ENCODE data around the gene CRIM1.

Gene CRIM1

DNA sequence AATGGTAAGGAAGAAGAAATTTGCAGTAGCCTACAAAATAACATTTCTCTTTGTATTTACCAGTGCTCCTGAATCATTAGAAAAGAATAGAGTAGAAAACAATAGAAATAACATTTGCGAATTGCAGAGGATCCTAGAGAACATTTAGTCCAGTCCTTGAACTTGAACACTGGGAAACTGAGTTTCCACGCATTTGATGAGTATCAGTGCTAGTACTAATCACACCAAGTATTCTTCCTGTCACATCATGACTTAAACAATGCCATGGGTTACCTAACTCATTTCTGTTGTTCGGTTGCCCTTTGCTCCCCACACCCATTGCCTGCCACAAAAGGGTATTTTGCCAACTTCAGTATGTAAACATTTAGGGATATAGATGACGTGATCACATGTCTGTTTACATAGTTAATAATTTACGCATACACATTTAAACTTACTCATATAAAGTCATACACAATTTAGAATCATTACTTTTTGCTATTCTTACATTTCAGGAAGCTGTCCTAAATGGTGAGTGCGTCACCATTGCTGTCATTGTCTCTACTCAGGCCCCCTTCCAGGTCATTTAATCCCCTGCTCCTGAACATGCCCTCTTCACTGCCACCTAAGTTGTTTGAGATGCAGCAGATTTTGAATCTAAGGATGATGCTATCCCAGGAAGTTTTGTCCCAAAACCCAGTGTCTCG, 42.3 kb downstream of the CRIM1 start:
- no peak for DNase-seq

DNA sequence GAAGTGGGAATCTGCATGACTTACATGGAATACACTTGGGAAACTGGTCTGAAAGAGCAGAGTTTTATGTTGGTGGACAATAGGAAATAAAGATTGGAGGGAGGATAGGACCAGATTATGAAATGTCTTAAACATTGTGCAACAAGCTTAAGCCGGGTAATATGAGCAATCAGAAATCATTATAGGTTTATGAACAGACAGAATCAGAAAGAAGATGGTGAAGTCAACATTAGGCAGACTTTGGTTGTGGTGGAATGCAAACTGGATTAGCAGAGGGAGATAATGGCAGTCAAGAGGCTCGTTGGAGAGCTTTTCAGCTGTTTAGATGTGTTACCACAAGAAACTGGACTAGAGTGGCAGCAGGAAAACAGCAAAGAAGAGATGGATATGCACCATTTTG, 43.5 kb downstream of the CRIM1 start:
- DNase-seq, result no peak

DNA sequence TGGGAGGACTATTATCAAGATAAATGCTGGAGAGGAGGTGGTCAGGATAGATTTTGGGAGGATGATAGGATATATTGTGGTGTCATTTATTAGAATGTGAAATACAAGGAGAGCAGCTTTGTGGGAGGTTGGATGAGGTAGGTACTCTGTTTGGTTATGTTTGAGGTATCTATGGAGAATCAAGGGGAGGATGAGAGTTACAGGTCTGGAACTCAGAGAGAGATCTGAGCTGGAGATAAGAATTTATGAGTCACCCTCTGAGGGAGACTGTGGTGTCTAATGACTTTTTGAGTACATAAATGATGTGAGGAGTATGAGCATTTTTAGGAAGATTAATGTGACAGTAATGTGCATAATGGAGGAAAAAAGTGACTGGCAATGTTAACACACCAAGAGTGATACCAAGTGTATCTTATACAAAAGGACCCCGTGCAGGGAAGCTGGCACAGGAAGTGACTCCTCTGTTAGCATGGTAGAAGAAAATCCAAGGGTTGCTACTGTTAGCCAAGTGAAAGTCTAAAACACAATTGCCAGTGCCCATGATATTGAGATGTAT, 48.2 kb downstream of the CRIM1 start:
- DNase-seq, result no peak

DNA sequence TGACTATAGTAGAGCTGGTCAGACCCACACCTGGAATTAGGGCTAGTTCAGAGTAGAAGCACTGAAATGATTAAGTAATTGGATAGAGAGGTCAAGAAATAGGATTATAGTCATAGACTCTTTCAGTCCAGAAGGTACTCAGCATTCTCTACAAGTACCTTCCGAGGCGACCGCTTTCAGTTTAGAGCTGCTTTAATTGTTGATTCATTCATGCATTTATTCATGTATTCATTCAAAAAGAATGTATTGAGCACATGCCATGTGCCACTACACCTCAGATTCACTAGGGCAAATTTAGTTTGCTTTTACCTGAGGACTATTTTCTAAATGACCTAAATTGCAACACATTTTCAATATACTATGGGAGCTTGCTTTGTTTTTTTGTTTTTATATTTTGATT, 48.7 kb downstream of the CRIM1 start:
- no peak for DNase-seq

DNA sequence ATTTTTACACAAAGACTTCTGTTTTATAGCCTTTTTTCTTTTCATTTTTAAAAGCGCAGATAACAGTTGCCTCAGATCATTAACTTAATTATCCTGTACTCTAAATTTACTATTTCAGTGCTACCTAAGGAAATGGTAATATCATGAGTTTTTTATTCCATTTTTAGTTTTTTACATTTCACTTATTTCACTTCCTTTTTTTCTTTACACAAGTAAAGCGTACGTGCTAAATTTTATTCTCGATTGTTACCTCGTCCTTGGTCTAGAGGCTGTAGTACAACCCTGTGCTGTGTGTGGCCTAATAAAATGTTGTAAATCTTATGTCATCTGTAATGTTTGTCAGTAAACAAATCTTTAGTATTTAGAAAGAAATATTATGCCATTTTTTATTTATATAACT, 49.2 kb downstream of the CRIM1 start:
- DNase-seq, result no peak

DNA sequence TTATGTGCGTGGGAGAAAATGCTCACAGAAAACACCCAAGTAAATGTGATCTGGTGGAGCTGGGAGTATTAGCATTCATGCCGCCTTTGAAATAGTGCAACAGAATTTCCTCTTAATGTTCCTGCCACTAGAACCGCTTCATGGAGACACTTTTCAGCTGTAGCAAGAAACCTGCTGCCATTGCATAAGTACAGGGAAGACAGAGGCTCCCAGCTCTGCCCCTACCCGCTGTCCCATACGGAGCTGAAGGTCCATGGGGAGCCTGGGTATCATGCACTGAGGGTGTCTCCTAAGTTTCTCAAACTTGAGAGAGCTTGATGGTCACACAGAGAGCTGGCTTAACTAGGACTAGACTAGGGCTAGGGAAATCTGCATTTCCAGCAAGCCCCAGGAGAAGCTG, 49.6 kb downstream of the CRIM1 start:
- DNase-seq, result no peak

DNA sequence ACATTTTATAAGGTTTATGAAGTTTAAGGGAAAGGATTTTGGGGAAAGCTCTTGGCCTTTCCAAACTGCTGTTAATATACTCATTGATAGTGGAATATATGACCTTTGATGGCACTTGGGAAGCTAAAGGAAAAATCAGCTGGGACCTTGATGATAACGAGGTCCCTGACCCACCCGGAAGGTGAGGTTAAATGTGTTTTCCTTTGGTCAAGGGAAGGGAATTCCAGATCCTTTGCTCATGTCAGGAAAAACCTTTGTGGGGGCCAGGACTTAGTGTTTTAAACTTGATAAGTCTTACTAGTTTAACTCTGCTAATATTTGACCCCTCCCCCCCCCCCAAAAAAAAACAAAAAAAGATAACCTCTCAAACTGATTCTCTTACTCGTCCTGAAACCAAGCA, 50.7 kb downstream of the CRIM1 start:
- no peak for DNase-seq

DNA sequence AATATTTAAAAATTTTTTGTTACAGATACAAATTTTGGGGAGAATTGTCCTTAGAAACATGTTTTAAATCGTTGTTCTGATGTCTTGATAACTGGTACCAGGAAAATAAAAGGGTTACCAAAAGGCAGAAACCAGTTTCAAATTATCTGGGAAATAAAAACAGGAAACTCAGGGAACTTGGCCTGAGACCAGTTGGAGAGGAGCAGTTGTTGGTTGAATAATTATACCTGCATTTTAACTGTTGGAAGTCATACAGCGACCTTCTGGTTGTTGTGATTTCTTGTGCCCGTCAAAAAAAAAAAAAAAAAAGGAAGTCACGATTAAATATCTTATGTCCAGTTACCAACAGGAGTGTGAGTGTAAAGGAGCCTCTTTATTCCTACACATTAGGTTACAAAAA, 51.8 kb downstream of the CRIM1 start:
- DNase-seq, result no peak

DNA sequence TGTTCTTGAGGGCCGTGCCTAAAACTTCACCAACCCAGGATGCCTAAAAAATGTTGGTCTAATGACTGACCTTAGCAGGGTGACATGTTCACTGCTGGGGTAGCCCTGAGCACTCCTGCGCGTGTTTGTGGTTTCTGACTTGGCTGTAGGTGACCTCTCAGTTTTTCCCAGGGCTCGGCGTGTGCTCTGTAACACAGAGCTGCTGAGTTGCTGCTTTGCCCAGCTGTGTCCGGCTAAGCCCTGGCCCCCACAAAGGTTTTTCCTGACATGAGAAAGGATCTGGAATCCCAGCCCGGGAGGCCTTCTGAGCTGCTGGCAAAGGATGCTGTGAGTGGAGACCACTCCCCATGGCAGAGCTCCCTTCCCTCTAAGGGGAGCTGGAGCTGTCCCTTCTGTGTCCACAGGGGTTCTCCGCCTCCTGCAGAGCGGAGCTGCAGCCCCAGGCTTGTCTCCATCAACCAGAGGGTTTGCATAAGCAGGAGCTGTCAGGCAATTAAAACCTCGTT, 52.7 kb downstream of the CRIM1 start:
- DNase-seq, result no peak

DNA sequence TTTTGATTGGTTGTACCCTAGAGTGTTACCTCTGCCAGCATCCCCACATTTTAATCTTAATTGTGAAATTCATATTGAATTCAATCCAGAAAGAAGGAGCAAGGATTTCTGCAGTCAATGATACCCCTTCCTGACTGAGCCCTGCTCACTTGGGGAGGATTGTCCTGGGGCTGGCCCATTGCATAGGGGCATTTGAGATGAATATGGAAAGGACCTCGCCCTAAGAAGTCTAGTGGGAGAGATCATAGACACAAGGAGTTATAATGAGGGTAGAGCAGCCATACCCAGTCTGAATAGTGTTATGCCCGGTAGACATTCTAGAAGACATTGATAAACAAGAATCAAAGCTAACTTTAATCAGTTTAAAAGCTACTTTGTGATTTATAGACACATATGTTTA, 53.8 kb downstream of the CRIM1 start:
- DNase-seq, result no peak

DNA sequence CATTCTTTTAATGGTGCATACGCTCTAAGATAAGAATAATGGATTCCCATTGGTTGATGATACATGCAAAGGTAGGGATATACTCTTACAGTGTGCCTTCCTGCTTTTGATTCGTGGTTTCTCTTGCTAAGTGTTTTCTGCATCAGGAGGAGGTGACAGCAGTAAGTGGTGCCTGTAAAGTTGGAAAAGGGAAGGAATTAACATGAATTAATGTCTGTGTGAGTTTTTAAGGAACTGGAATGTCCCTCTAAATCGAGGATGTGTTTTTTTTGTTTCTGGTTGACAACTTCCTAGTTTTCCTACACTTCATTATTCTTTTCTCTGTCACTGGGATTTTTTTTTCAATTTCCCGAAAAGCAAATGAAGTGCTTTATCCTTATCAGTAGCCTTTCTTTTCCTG, 54.4 kb downstream of the CRIM1 start:
- no peak for DNase-seq

DNA sequence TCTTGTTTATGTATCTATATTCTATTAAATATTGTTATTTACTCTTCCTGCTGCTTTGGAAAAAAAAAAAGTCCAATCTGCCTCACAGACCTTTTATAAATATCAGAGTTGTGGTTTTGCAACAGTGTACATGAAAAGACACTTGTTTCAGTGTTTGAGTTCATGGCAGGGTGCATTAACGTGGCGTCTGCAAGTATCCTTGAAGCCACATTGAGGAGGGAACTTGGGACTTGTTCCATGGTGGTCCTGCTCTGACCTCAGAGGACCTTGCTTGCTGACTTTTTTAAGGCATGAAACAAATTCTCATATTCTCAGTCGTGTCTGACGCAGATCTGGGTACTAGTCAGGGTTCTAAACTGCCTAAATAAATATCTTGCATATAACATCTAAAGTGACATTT, 55.1 kb downstream of the CRIM1 start:
- no peak for DNase-seq

DNA sequence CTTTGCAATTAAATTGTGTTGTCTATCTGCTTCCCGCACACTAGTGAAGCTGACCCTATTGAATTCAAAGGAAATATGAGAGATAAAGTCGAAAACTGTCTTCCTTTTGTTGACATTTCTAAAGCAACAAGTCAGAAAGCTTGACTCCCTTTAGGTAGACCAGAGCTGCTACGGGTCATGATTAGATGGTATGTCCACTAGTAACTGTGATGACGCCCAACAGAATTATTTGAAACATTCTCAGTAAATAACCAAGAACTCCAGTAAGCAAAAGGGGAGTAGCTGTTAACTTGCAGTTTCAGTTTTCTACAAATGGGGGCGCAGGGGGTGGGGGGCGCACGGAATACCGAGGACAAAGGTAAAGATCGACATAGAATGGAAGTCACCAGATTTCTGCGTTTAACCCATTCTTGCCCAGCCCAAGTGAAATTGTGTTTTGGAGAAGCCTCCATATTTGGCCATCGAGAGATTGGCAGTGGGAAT, 56.4 kb downstream of the CRIM1 start:
- DNase-seq, result no peak

DNA sequence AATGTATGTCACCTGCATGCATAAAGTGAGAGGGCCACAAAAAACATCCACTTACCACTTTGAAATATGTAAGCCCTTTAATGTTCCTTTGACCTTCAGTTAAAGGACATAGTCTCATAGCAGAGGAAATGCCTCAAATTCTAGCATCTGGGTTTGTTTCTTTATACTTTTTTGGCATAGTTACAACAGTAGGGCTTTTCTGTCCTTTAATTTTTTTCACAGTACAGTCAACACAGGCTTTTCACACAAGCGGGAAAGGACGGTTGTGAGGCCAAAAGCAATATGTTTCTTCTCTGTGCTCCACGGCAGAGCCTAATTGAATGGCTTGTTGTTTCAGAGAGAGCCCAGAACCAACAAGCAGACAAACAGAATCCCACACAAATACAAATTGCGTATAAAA, 57.6 kb downstream of the CRIM1 start:
- no peak for DNase-seq

DNA sequence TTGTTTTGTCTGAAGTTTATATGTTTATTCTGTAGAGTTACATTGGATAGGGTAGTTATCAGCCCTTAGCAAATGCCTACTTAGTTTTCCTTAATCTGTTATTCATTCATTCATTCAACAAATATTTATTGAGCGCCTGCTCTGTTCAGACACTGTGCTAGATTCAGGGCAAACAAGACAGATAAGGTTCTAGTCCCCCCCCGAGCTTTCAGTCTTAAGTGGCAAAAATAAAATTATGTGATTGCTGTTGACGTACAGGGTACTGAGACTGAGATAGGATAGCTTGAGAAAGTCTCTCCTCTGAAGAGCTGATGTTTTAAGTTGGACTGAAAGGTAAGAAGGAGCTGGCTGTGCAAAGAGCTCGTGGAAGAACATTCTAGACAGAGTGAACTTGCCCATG, 58.7 kb downstream of the CRIM1 start:
- DNase-seq, result no peak

DNA sequence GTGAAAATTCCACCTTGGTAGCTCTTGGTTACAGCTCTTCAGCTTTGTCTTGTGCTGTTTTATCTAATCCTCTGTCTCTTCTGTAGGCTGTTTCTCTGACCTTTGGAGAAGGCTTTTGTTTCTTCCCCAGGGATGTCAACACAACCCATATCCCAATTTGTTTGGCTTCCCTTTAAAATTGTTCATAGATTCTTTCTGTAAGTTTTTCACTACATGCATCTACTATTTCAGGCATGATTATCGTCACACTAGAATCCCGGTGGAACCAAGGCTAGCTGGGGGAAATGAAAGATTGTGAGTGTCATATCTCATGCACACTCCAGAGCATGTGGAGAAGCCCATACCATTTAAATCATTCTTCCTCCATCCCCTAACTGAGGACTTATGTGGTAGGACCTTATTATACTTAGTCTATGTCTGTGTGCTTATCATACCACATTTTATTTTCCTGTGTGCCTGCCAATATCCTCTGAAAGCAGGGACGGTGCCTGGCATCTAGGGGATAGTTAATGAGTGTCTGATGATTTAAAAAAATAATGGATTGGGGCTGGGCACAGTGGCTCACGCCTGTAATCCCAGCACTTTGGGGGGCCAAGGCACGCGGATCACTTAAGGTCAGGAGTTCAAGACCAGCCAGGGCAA, 59.9 kb downstream of the CRIM1 start:
- no peak for DNase-seq

DNA sequence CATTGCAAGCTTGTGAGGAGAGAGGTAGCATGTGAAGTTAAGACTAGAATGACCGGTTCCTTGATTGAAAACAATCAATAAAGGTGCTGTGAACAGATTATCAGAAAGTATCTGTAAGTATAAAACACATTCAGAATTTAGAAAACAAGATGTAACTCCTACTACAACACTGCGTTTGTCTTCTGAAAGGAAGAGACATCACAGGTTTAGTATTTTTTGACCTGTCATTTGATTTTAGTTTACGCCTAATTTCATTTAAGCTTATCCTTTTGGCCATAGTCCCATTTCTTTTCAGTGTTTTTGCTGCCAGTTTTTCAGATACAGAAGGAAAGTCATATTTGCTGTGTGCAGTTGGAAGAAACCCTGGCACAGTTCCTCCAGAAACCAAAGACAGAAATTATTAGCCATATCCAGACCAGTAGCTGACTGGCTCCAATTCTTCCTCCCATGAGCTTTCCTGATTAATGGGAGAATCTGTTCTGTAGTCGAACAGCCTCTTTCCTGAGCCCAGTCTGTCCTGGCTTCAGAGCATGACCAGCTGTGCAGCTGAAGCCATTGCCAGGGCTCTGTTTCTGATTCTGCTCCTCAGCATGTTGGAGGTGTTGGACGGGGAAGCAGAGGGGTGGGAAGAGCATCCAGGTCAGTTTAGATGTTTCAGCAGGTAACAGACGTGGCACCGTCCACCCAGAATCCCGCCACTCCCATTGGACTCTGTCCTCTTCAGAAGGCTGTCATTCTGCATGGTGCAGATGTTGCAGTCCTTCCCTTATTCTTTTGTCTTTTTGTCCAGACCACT, 61.0 kb downstream of the CRIM1 start:
- DNase-seq, result no peak

DNA sequence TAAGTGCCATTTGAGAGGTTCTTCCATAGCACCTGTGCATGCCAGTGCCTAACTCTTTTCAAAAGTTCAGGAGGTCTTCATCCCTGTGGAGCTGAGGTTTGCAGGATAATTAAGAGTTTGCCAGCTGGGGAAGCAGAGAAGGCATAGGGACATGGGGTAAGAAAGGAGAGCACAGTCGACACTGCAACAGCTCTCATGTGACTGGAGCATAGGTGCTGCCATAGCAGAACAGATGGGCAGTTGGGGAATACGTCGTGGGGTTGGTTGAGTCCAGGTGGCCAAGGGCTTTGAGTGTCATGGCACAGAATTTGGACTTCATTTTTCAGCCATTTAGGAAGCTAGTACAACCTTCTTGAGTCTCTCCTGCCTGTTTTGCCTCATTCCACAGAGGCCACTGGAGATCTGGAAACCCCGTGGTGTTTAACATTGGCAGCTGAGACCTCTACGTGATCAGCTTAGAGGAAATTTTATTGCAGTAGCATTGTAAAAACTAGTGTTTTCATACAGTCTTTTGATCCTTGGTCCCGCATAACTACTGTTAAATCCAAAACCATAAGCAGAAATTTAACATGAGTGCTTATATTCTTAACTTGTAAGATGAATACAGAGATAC, 65.1 kb downstream of the CRIM1 start:
- DNase-seq, result no peak

DNA sequence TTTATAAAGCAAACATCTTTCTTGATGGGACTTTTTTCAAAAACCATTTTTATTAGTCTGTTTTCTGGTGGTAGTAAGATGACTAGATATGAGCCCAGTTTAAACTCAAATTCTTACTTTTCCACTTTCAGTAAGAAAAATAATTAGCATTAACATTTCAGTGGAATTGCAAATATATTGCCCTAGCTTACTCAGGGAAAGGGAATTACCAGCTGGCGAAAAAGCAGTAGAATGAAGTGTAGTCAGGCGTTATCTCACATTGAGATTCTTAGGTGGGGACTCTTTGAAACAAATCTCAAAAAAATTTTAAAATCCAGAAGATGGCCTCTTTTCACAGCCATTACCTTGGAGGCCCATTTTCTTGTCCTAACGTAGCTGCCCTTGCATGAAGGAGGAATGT, 65.8 kb downstream of the CRIM1 start:
- no peak for DNase-seq

DNA sequence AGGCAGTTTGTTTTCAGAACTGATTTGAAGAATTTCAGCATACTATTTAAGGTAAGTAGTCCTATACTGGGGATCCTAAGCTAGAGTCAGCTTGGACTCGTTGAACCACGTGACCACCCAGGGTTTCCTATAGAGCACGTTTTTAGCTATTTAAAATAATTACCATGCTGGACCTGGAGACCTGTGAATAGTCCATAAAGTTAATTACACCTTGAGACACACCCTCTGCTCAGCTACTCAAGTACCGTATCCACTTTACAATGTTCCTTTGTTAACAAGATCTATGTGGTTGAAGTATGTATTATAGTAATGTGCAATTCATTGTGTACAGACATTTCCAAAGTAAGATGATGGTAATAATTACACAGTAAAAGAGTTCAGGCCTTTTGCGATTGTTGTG, 67.6 kb downstream of the CRIM1 start:
- DNase-seq, result no peak

DNA sequence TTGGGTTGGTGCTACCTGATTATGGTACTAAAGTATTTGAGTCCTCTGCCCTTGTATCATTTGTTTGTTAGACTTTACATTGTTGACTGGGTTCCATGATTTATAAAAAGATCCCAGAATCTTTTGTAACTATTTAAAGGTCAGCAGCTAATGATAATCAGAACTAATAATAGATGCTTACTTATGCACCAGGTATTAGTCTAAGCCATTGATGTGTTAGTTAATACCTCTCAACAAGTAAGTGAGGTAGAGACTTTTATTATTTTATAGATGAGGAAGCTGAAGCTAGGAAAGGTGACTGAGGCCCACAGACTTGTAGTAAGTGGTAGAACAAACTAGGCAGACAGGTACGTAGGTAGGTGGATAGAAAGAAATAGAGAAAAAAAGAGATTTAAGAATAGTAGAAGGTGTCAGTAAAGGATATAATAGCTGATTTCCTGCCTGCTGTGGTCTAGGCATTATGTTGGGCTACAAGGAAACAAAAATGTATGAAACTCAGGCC, 68.1 kb downstream of the CRIM1 start:
- DNase-seq, result no peak

DNA sequence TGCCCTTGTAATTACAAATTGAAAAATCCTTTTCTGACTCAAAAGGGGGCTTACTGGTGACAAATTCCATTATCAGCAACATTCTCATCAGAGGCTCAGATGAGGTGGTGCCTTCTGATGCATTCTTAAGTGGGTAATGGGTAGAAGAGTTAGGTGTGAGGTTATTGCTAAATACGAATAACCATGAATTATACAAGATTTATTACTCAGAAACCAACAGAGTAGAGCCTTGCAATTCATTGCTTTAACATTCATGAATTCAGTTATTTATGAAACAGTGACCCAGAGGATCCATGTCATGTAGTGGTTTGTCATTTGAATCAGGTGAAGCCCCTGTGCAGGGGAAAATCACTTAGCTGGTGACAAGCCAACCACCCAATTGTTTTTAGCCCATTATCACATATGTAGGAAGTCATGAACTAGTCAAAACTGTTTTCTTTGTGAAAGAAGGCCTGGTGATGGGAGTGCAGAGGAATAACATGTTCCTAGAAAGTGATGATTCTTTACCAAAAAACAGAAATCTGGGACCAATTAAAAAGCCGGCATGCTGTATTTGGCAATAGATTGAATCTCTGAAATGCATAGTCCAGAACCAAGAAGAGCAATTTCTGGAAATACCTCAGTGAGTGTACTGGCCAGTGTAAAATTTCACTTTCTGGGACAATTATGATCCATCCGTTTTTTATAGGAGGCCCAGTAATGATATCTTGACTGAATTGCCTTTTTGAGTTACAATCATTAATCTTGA, 70.2 kb downstream of the CRIM1 start:
- DNase-seq, result no peak
